Brain microvascular endothelial cell (primary cell): Measurements from ENCODE around the gene BAIAP2L1.

Experiments
- DNase-seq: peaks from one replicate; pipeline ENCODE4 v3.0.0-alpha.2; 2020
- H3K27ac ChIP-seq: fragments of 250-450 bp; sonication (Bioruptor Pico); 2 replicates; pipeline ENCODE4 v1.5.1; 2020; ENCODE audit warnings: mild to moderate bottlenecking, moderate library complexity
- H3K27me3 ChIP-seq: fragments of 250-450 bp; sonication (Bioruptor Pico); replicated peaks from 2 replicates; pipeline ENCODE4 v1.5.1; 2020; ENCODE audit warnings: mild to moderate bottlenecking
- H3K36me3 ChIP-seq: fragments of 250-450 bp; sonication (Bioruptor Pico); replicated peaks from 2 replicates; pipeline ENCODE4 v1.5.1; 2020; ENCODE audit warnings: mild to moderate bottlenecking
- H3K4me3 ChIP-seq: 2 replicates; pipeline ENCODE4 v1.5.1; 2011; ENCODE audit warnings: low read depth, mild to moderate bottlenecking, control low read depth, low read length, moderate library complexity
- CTCF ChIP-seq: IDR thresholded peaks from 2 replicates; pipeline ENCODE4 v1.5.1; 2011; ENCODE audit warnings: low read depth, mild to moderate bottlenecking, moderate library complexity, low read length, control low read depth, inconsistent platforms; ENCODE audit errors: missing control alignments
- in situ Hi-C: cut with HindIII; loops from 2 replicates; pipeline ENCODE4 v1.10.0; 2017; ENCODE audit warnings: low sequenced_read_pairs, low pct_ligation_motif_present

Gene BAIAP2L1

GRCh38 chr7:98375664-98376063 is 25.2 kb downstream of the BAIAP2L1 start:
- in situ Hi-C loops, result no loop called here
- DNase-seq, result no peak
- H3K4me3 ChIP-seq, result no peak overlapping the region
- no peak overlapping the region for H3K27ac ChIP-seq
- H3K27me3 ChIP-seq, result no peaks in the 10 kb centered on the region
- TF ChIP-seq CTCF, result no peak
- H3K36me3 ChIP-seq, result no peaks in the 10 kb centered on the region

GRCh38 chr7:98374285-98374680 is 26.6 kb downstream of the BAIAP2L1 start:
- DNase-seq, result no peak
- no peak for TF ChIP-seq CTCF
- no peaks in the 10 kb centered on the region for H3K36me3 ChIP-seq
- no peak overlapping the region for H3K4me3 ChIP-seq
- no peaks in the 10 kb centered on the region for H3K27me3 ChIP-seq
- in situ Hi-C loops, result no loop called here
- H3K27ac ChIP-seq, result no peak overlapping the region

- no peak for TF ChIP-seq CTCF
- Histone ChIP-seq H3K27ac (no peak overlapping the region), H3K4me3 (no peak overlapping the region), H3K36me3 (no peaks in the 10 kb centered on the region), H3K27me3 (no peaks in the 10 kb centered on the region)
- in situ Hi-C loops, result no loop called here
- no peak for DNase-seq
Measured at GRCh38 chr7:98372993-98373392, 27.9 kb downstream of the BAIAP2L1 start.

GRCh38 chr7:98369726-98370125 is 31.2 kb downstream of the BAIAP2L1 start:
- H3K27me3 ChIP-seq, result no peaks in the 10 kb centered on the region
- in situ Hi-C loops, result no loop called here
- no peak overlapping the region for H3K27ac ChIP-seq
- DNase-seq, result no peak
- H3K36me3 ChIP-seq, result no peaks in the 10 kb centered on the region
- H3K4me3 ChIP-seq, result no peak overlapping the region
- no peak for TF ChIP-seq CTCF

GRCh38 chr7:98368716-98369115 is 32.2 kb downstream of the BAIAP2L1 start:
- no peaks in the 10 kb centered on the region for H3K27me3 ChIP-seq
- in situ Hi-C loops, result no loop called here
- no peaks in the 10 kb centered on the region for H3K36me3 ChIP-seq
- H3K4me3 ChIP-seq, result no peak overlapping the region
- DNase-seq, result no peak
- no peak overlapping the region for H3K27ac ChIP-seq
- TF ChIP-seq CTCF, result no peak

GRCh38 chr7:98366562-98366938 is 34.3 kb downstream of the BAIAP2L1 start:
- Histone ChIP-seq H3K4me3 (no peak overlapping the region), H3K27me3 (no peaks in the 10 kb centered on the region), H3K27ac (no peak overlapping the region), H3K36me3 (no peaks in the 10 kb centered on the region)
- no peak for TF ChIP-seq CTCF
- no peak for DNase-seq
- in situ Hi-C loops, result no loop called here
